Spleen (tissue), 7 donors: Measurements from ENCODE around the gene SUPT6H.
"Not testable (repeated sequence)": the region's sequence is repeated elsewhere in the genome, so short reads cannot be mapped to it uniquely, and the experiment has no call there.

ENCODE experiments used
- CTCF ChIP-seq, 11 experiments: fragments of 200-600 bp in 7 of 11; fragments of 450-650 bp in 4 of 11; sonication (generic) in 4 of 11; IDR thresholded peaks in 8 of 11; conservative IDR thresholded peaks in 3 of 11; 1 replicate in 7 of 11; 2 replicates in 4 of 11; pipeline versions ENCODE4 v1.4.0 to v1.8.0; 2016 to 2021; ENCODE audit warnings: antibody characterized with exemption in 11 of 11, inconsistent platforms in 4 of 11, mild to moderate bottlenecking in 1 of 11
- POLR2A ChIP-seq, 3 donors: fragments of 450-650 bp; IDR thresholded peaks; one replicate each; pipeline ENCODE4 v1.5.1; 2017; ENCODE audit warnings: antibody characterized with exemption in 3 of 3, mild to moderate bottlenecking in 1 of 3
- POLR2AphosphoS5 ChIP-seq, 3 donors: sonication (generic); formaldehyde crosslinking; IDR thresholded peaks; one replicate each; pipeline ENCODE4 v1.5.1; 2017; ENCODE audit warnings: antibody characterized with exemption in 3 of 3
- donor health status: DM: no; HTN: no; CAD: no; lungs with moderate emphysema.
- donor health status: DM: no; HTN: no; CAD: no.
- donor health status: DM: no; HTN: no; CAD: no.

- TF ChIP-seq CTCF (IDR thresholded peaks at IDR 0.05 in 8 of 11, conservative IDR thresholded peaks at IDR 0.05 in 3 of 11); POLR2A (IDR thresholded peaks at IDR 0.05); POLR2AphosphoS5 (IDR thresholded peaks at IDR 0.05): not testable (repeated sequence)
These were observed 59.0 kb downstream of the SUPT6H start for GRCh38 chr17:28720997-28721329.
